ENCODE data around the gene ARMC5.
"Not testable (repeated sequence)": the region's sequence is repeated elsewhere in the genome, so short reads cannot be mapped to it uniquely, and the experiment has no call there.

Gene ARMC5

GRCh38 chr16:31493506-31494125 lies 34.3 kb downstream of the ARMC5 start:
- no peak for DNase-seq (ENCODE audit: low read depth)
- no peak for TF ChIP-seq CTCF (conservative IDR thresholded peaks at IDR 0.05; ENCODE audit: low read depth, low read length)
- no peak overlapping the region for H3K4me3 ChIP-seq (ENCODE audit: low read depth, low read length)

GRCh38 chr16:31496670-31497069 lies 37.4 kb downstream of the ARMC5 start:
- DNase-seq (ENCODE audit: low read depth): no peak
- TF ChIP-seq CTCF (conservative IDR thresholded peaks at IDR 0.05; ENCODE audit: low read depth, low read length): no peak
- no peak overlapping the region for H3K4me3 ChIP-seq (ENCODE audit: low read depth, low read length)

GRCh38 chr16:31498493-31498892 lies 39.2 kb downstream of the ARMC5 start:
- no peak for DNase-seq (ENCODE audit: low read depth)
- TF ChIP-seq CTCF (conservative IDR thresholded peaks at IDR 0.05; ENCODE audit: low read depth, low read length): no peak
- H3K4me3 ChIP-seq (ENCODE audit: low read depth, low read length): no peak overlapping the region

GRCh38 chr16:31499928-31500327 lies 40.6 kb downstream of the ARMC5 start:
- no peak overlapping the region for H3K4me3 ChIP-seq (ENCODE audit: low read depth, low read length)
- DNase-seq (ENCODE audit: low read depth): no peak
- TF ChIP-seq CTCF (conservative IDR thresholded peaks at IDR 0.05; ENCODE audit: low read depth, low read length): no peak

GRCh38 chr16:31501226-31501965 lies 42.1 kb downstream of the ARMC5 start:
- DNase-seq (ENCODE audit: low read depth): no peak
- no peak overlapping the region for H3K4me3 ChIP-seq (ENCODE audit: low read depth, low read length)
- no peak for TF ChIP-seq CTCF (conservative IDR thresholded peaks at IDR 0.05; ENCODE audit: low read depth, low read length)

GRCh38 chr16:31501966-31502348 lies 42.7 kb downstream of the ARMC5 start:
- TF ChIP-seq CTCF (conservative IDR thresholded peaks at IDR 0.05; ENCODE audit: low read depth, low read length): no peak
- H3K4me3 ChIP-seq (ENCODE audit: low read depth, low read length): no peak overlapping the region
- DNase-seq (ENCODE audit: low read depth): no peak

GRCh38 chr16:31502981-31503380 lies 43.7 kb downstream of the ARMC5 start:
- TF ChIP-seq CTCF (conservative IDR thresholded peaks at IDR 0.05; ENCODE audit: low read depth, low read length): no peak
- H3K4me3 ChIP-seq (ENCODE audit: low read depth, low read length): no peak overlapping the region
- DNase-seq (ENCODE audit: low read depth): peak; percentile 44

- not testable (repeated sequence) for H3K4me3 ChIP-seq (ENCODE audit: low read depth, low read length)
Measured at GRCh38 chr16:31503555-31503954, 44.3 kb downstream of the ARMC5 start.

More at GRCh38 chr16:31503555-31503954, 44.3 kb downstream of the ARMC5 start:
- not testable (repeated sequence) for DNase-seq (ENCODE audit: low read depth)
